HepG2 (cell line): Measurements from ENCODE around the gene LGI2. TPM values are rescaled to one million over a fixed set of nuclear protein-coding genes. Genes with fewer than 3 reads are reported as not detected.

ENCODE experiments used
- ATAC-seq: fragments of 200-7000 bp; cut with Tn5 transposase; 3 replicates; pipeline ENCODE4 v1.9.1; 2020; ENCODE audit warnings: mild to moderate bottlenecking, moderate library complexity
- BruUV-seq: library from RNA; stranded (reverse); fragments of 400-500 nt; replicated peaks from 2 replicates; lab custom pipeline; 2021; lab: Mats Ljungman, UMichigan
- CTCF ChIA-PET: fragments of 300-600 bp; formaldehyde crosslinking; extraction: SDS; loops from one replicate; lab custom pipeline; 2021; ENCODE audit warnings: low total read pairs, inconsistent platforms, low intra/inter-chr PET ratio; lab: Yijun Ruan, JAX
- POLR2A ChIA-PET: fragments of 350-600 bp; sonication (Branson Sonifier 250); formaldehyde crosslinking; loops from one replicate; lab custom pipeline; 2020; ENCODE audit warnings: antibody characterized with exemption, inconsistent platforms; lab: Yijun Ruan, JAX
- DNase-seq: peaks from one replicate; pipeline ENCODE4 v3.0.0-alpha.2; 2015; ENCODE audit warnings: low spot score
- FAIRE-seq: peaks from 3 replicates; lab custom pipeline; 2011; peaks lifted over from hg19 to GRCh38; lab: Jason Lieb, UNC
- H2AFZ ChIP-seq: one replicate; pipeline ENCODE4 v1.6.1; 2011; ENCODE audit warnings: low read length, inconsistent platforms
- H3K27ac ChIP-seq: fragments of 300-600 bp; 3 replicates; pipeline ENCODE4 v1.8.0; 2011; ENCODE audit warnings: mixed run types, mild to moderate bottlenecking, mixed read lengths, low read length, inconsistent platforms; ENCODE audit not compliant: insufficient read depth; ENCODE audit errors: extremely low read length
- H3K27me3 ChIP-seq, 2 experiments: fragments of 200-600 bp in 1 of 2; 2 replicates in 1 of 2; 3 replicates in 1 of 2; pipeline versions ENCODE4 v1.6.0 to v1.8.0; 2011; ENCODE audit warnings: low read length in 2 of 2, mild to moderate bottlenecking in 2 of 2, moderate library complexity in 2 of 2, inconsistent platforms in 1 of 2; ENCODE audit not compliant: insufficient read depth in 2 of 2, control insufficient read depth in 1 of 2
- H3K36me3 ChIP-seq, 2 experiments: fragments of 200-600 bp in 1 of 2; replicated peaks in 1 of 2; 2 replicates in 1 of 2; 3 replicates in 1 of 2; pipeline versions ENCODE4 v1.5.1 to v1.8.0; 2011; ENCODE audit warnings: low read length in 2 of 2, inconsistent platforms in 1 of 2; ENCODE audit not compliant: insufficient read depth in 2 of 2, control insufficient read depth in 1 of 2
- H3K4me1 ChIP-seq: 2 replicates; pipeline ENCODE4 v1.5.1; 2012; ENCODE audit warnings: low read length, inconsistent platforms; ENCODE audit not compliant: insufficient read depth
- H3K4me2 ChIP-seq: 2 replicates; pipeline ENCODE4 v1.6.0; 2011; ENCODE audit warnings: low read depth, low read length, inconsistent platforms
- H3K4me3 ChIP-seq, 3 experiments: fragments of 200-600 bp in 1 of 3; sonication (generic), shearing (Covaris generic) in 1 of 3; replicated peaks in 1 of 3; 2 replicates each; pipeline ENCODE4 v1.5.1; 2011 to 2016; ENCODE audit warnings: low read length in 3 of 3, inconsistent platforms in 2 of 3, low read depth in 2 of 3, mild to moderate bottlenecking in 2 of 3, control low read depth in 1 of 3, mixed read lengths in 1 of 3; ENCODE audit not compliant: insufficient read depth in 1 of 3
- H3K79me2 ChIP-seq: one replicate; pipeline ENCODE4 v1.6.1; 2011; ENCODE audit warnings: low read length, inconsistent platforms; ENCODE audit not compliant: insufficient read depth
- H3K9ac ChIP-seq: 2 replicates; pipeline ENCODE4 v1.6.0; 2011; ENCODE audit warnings: mild to moderate bottlenecking, low read depth, low read length, inconsistent platforms; ENCODE audit not compliant: insufficient read depth
- H3K9me3 ChIP-seq: 2 replicates; pipeline ENCODE4 v1.5.1; 2012; ENCODE audit warnings: mild to moderate bottlenecking, low read length
- H4K20me1 ChIP-seq: 2 replicates; pipeline ENCODE4 v1.6.0; 2011; ENCODE audit warnings: inconsistent platforms, mild to moderate bottlenecking, low read length, moderate library complexity; ENCODE audit not compliant: insufficient read depth
- EZH2 ChIP-seq: conservative IDR thresholded peaks from 2 replicates; pipeline ENCODE4 v1.6.1; 2012; ENCODE audit warnings: mild to moderate bottlenecking, low read depth, low read length, moderate library complexity
- KDM6A ChIP-seq: IDR thresholded peaks from 2 replicates; pipeline ENCODE4 v1.6.1; 2016; ENCODE audit warnings: low read depth
- MAFF ChIP-seq: IDR thresholded peaks from 2 replicates; pipeline ENCODE4 v1.6.1; 2011; ENCODE audit warnings: low read depth, low read length, improper control_type of control experiment
- ZBTB14 ChIP-seq: sonication (generic); formaldehyde crosslinking; IDR thresholded peaks from 2 replicates; pipeline ENCODE4 v1.4.0; 2020; ENCODE audit warnings: missing genetic modification reagents
- ZNF292 ChIP-seq: sonication (generic); formaldehyde crosslinking; IDR thresholded peaks from 2 replicates; pipeline ENCODE4 v1.8.1; 2022; ENCODE audit warnings: mild to moderate bottlenecking, low read depth, missing genetic modification reagents, borderline replicate concordance
- ZNF629 ChIP-seq: sonication (generic); formaldehyde crosslinking; conservative IDR thresholded peaks from 2 replicates; pipeline ENCODE4 v1.5.0; 2020; ENCODE audit warnings: missing genetic modification reagents
- ZNF816 ChIP-seq: sonication (generic); formaldehyde crosslinking; IDR thresholded peaks from 2 replicates; pipeline ENCODE4 v1.8.0; 2022; ENCODE audit warnings: missing genetic modification reagents, mild to moderate bottlenecking, borderline replicate concordance
- WGBS: methylation state at CpG from one replicate; pipeline ENCODE4 v1.1.6; 2017; ENCODE audit warnings: low lambda C conversion rate; 5-methylcytosine and 5-hydroxymethylcytosine counted together
- in situ Hi-C: cut with HindIII; loops from 2 replicates; pipeline ENCODE4 v1.10.0; 2017; ENCODE audit warnings: low pct_unique_long_range_greater_than_20kb; ENCODE audit not compliant: extremely low pct_ligation_motif_present
- intact Hi-C: fragments of 100-400 bp; cut with micrococcal nuclease; formaldehyde crosslinking; loops from one replicate; pipeline ENCODE4 v1.10.0; 2022; ENCODE audit not compliant: unreplicated experiment
- polyA plus RNA-seq, 8 experiments: library from polyadenylated mRNA; depleted of rRNA in 3 of 8; stranded (reverse) in 7 of 8; unstranded in 1 of 8; fragments of >200 nt; fragmentation: Illumina TruSeq in 4 of 8; extraction: Trizol in 4 of 8; gene quantifications; 2 replicates each; pipeline versions ENCODE4 v1.2.1 to v1.2.3, GENCODE V29; 2011 to 2016; ENCODE audit warnings: low read depth in 4 of 8, missing spikeins in 1 of 8, mixed read lengths in 1 of 8; ENCODE audit not compliant: insufficient read depth in 1 of 8
- total RNA-seq, 5 experiments: library from RNA; depleted of rRNA; stranded (reverse); fragments of >200 nt; fragmentation: Illumina TruSeq; extraction: Trizol; gene quantifications; 2 replicates each; pipeline ENCODE4 v1.2.3, GENCODE V29; 2016; ENCODE audit warnings: low read depth in 1 of 5

The LGI2 gene
- total and polyA plus RNA-seq, 2 of the 13 experiments (the other 11 are each of a cell fraction or from before 2014, with no cell fraction given), result not detected

DNA sequence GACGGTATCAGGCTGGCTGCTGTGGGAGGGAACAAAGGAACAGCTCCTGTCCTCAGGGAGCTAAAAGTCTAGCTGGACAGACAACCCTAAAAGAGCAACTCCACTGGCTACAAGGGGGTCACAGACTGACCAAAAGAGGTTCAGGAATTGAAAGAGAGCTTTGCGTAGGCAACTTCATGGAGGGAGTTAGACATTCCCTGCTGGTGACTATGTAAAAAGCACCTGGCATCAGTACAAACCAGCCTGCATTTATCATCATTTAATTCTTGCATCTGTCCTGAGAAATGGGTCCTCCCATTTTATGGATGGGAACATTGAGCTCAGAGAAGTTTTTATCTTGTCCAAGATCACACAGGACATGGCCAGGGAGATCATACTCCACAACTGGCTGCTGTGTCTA is 1.4 kb upstream of the LGI2 start:
- Histone ChIP-seq H3K4me2 (no peak overlapping the region), H3K4me3 (no peak overlapping the region), H3K9me3 (no peaks in the 10 kb centered on the region), H3K27me3 (peaks cover 7 to 49% of the 10 kb centered on the region in 2 experiments), H3K27ac (no peak overlapping the region), H3K9ac (no peak overlapping the region), H3K79me2 (no peaks in the 10 kb centered on the region), H3K36me3 (no peaks in the 10 kb centered on the region), H2AFZ (no peak overlapping the region), H3K4me1 (0 out of 2 replicates have a peak, but pooled peaks cover 5% of the 10 kb centered on the region), H4K20me1 (0 out of 2 replicates have a peak, but pooled peaks cover 6% of the 10 kb centered on the region)
- in situ Hi-C loops (no loop called here), intact Hi-C loops (no loop called here)
- ATAC-seq (peak; percentile 57), DNase-seq (no peak), FAIRE-seq (no peak)
- WGBS, result 23% methylated on average over 2 of the region's 2 CpGs
- TF ChIP-seq ZNF292 (CRISPR knock-in tag), result no peak
- TF ChIP-seq ZBTB14 (CRISPR knock-in tag), result no peak
- 0 out of 2 replicates have a peak, but pooled peaks have one; percentile 19 for TF ChIP-seq ZNF629 (CRISPR knock-in tag)
- ChIA-PET CTCF (no interaction called here), POLR2A (no interaction called here)
- no TSS peak for BruUV-seq

DNA sequence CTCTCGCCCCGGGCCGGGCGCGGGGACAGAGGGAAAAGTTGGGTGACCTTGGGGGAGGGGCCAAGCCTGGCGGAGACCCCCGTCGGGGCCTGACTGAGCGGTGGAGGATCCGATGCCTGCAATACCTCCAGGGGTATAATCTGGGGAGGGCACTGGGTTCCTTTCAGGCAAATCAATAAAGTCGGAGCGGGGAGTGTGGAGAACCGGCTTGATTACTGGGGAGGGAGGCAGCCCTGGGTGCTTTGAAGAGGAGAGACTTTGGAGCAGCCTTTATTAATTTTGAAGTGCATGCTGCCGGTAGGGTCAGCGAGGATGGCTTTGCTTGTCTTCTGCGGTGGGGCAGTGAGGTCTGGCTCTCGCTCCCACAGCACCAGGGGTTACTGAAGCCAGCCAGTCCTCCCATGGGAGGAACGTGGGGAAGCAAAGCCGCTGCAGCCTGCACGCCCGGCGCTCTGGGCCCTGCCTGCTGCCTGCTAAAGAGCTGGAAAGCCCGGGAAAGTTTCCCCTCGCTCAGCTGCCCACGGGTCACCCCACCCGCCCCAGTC is 403 bp upstream of the LGI2 start:
- 0 out of 2 replicates have a peak, but pooled peaks cover 5% of the 10 kb centered on the region for H3K4me1 ChIP-seq
- CTCF ChIA-PET, result no interaction called here
- no peaks in the 10 kb centered on the region for H3K36me3 ChIP-seq
- H4K20me1 ChIP-seq, result 0 out of 2 replicates have a peak, but pooled peaks cover 6% of the 10 kb centered on the region
- H3K79me2 ChIP-seq, result no peaks in the 10 kb centered on the region
- 1% methylated on average over 16 of the region's 26 CpGs for WGBS
- TF ChIP-seq EZH2 (peak; percentile 48; the same call in 1 of the 2 replicates), MAFF (no peak), ZNF816 (CRISPR knock-in tag) (no peak), KDM6A (CRISPR knock-in tag) (no peak)
- TF ChIP-seq, all 625 proteins: peak for 1
- peak overlapping the region; percentile 31 to 48 (median 45); a peak in 2 of 6 replicates for H3K4me3 ChIP-seq
- no TSS peak for BruUV-seq
- peak; percentile 79 for ATAC-seq
- H3K27ac ChIP-seq, result no peak overlapping the region
- H3K9ac ChIP-seq, result no peak overlapping the region
- POLR2A ChIA-PET, result no interaction called here
- no peak for FAIRE-seq
- H3K9me3 ChIP-seq, result no peaks in the 10 kb centered on the region
- in situ Hi-C loops, result no loop called here
- peaks cover 9 to 58% of the 10 kb centered on the region in 2 experiments for H3K27me3 ChIP-seq
- no peak overlapping the region for H2AFZ ChIP-seq
- peak overlapping the region; percentile 60 for H3K4me2 ChIP-seq
- DNase-seq, result no peak
- intact Hi-C loops, result no loop called here
